ENCODE data around the gene KRT26. TPM values are rescaled to one million over a fixed set of nuclear protein-coding genes. Genes with fewer than 3 reads are reported as not detected.

KRT26 gene, protein sequence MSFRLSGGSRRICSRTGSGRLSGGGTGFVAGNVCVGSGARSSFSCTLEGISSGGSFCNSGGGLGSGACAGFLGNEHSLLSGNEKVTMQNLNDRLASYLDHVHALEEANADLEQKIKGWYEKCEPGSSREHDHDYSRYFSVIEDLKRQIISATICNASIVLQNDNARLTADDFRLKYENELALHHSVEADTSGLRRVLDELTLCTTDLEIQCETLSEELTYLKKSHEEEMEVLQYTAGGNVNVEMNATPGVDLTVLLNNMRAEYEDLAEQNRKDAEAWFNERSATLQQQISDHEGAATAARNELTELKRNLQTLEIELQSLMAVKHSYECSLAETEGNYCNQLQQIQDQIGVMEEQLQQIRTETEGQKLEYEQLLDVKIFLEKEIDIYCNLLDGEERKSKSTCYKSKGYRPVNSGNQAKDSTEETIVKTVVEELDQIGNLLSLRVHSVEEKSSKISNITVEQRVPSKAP
- total RNA-seq: not detected in 2 replicates
- long read RNA-seq: 0 reads

DNA sequence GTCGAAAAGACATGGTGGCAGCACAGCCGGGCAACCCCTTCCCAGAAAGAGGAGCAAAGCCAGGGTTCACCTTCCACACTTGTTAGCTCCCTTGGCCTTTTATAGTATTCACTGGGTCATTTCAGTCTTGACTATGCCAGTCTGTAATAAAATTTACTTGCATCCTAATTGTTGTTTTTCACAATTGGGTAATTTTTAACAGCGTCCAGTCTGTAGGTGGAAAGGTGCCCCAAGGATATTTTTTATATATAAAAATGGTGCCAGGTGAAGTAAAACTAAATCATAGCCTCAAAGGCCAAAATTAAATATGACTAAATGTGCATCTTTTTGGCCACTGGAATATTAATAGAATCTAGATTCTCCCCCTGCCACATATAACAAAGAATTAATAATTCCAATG is at the start of gene KRT26:
KRT26 (minus strand) TSS at position 101 of the 400 bp plus-strand sequence; CDS start at position 13, 88 bp downstream.
- no peak within 1 kb of the TSS for H3K27ac Mint-ChIP-seq (ENCODE audit: unreplicated experiment)
- peaks cover 51% of the 10 kb centered on the region for H3K27me3 Mint-ChIP-seq (ENCODE audit: low read depth)
- H3K4me3 Mint-ChIP-seq: no peak within 1 kb of the TSS
- TF ChIP-seq, protein P1, sequence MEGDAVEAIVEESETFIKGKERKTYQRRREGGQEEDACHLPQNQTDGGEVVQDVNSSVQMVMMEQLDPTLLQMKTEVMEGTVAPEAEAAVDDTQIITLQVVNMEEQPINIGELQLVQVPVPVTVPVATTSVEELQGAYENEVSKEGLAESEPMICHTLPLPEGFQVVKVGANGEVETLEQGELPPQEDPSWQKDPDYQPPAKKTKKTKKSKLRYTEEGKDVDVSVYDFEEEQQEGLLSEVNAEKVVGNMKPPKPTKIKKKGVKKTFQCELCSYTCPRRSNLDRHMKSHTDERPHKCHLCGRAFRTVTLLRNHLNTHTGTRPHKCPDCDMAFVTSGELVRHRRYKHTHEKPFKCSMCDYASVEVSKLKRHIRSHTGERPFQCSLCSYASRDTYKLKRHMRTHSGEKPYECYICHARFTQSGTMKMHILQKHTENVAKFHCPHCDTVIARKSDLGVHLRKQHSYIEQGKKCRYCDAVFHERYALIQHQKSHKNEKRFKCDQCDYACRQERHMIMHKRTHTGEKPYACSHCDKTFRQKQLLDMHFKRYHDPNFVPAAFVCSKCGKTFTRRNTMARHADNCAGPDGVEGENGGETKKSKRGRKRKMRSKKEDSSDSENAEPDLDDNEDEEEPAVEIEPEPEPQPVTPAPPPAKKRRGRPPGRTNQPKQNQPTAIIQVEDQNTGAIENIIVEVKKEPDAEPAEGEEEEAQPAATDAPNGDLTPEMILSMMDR (conservative IDR thresholded peaks at IDR 0.05): no peak
- no peaks in the 10 kb centered on the region for H3K36me3 Mint-ChIP-seq (ENCODE audit: low read depth)
- no peak for DNase-seq (ENCODE audit: low read depth, low spot score)
- no peaks in the 10 kb centered on the region for H3K9me3 Mint-ChIP-seq
- H3K4me1 Mint-ChIP-seq: no peaks in the 10 kb centered on the region

DNA sequence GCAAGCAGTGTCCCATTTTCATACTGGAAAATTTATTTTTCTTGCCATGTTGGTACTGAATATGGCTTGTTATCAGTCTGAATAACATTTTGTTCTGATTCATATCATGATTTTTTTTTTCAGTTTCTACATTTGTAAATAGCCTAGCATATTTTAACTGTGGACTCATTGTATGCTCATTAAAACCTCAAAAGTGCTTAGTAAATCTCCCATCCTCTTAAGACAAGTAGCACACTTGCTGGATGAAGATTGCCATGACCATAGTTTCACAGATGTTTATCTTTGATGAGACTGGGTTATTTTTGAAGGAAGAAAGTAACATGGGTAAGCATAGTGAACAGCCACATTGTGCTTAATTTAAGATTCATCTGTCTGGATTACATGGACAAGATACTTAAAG is 49.5 kb upstream of the KRT26 start:
- no peak for DNase-seq (ENCODE audit: low read depth, low spot score)
- Mint-ChIP-seq H3K9me3 (peaks cover 8% of the 10 kb centered on the region), H3K4me1 (peaks cover 15% of the 10 kb centered on the region), H3K4me3 (no peak overlapping the region), H3K36me3 (ENCODE audit: low read depth) (peaks cover 27% of the 10 kb centered on the region), H3K27ac (ENCODE audit: unreplicated experiment) (no peak overlapping the region), H3K27me3 (ENCODE audit: low read depth) (peaks cover 45% of the 10 kb centered on the region)
- TF ChIP-seq, protein P1 (conservative IDR thresholded peaks at IDR 0.05): no peak

DNA sequence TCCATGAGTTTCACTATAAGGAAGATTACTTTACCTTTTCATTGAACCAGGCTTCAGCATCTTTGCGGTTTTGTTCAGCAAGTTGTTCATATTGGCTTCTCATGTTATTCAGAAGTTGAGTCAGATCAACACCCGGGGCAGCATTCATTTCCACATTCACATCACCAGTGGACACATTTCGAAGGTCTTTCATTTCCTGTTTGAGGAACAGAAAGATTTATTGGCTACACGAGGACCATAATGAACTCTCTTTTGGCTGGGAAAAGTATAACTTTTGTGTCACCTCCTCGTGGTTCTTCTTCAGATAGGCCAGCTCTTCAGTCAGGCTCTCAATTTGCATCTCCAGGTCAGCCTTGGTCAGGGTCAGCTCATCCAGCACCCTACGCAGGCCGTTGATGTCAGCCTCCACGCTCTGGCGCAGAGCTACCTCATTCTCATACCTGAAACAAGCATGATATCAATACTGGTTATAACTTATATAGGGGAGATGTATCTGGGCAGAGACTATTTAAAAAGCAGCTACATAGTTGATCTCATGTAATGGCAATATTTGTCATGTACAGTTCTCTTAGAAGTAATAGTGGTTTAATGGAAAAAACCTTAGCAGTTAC is 48.3 kb upstream of the KRT26 start:
- H3K36me3 Mint-ChIP-seq (ENCODE audit: low read depth): peaks cover 25% of the 10 kb centered on the region
- no peak for DNase-seq (ENCODE audit: low read depth, low spot score)
- H3K4me1 Mint-ChIP-seq: peaks cover 15% of the 10 kb centered on the region
- TF ChIP-seq, protein P1 (conservative IDR thresholded peaks at IDR 0.05): no peak
- H3K27ac Mint-ChIP-seq (ENCODE audit: unreplicated experiment): no peak overlapping the region
- H3K4me3 Mint-ChIP-seq: peak overlapping the region; percentile 88
- peaks cover 10% of the 10 kb centered on the region for H3K9me3 Mint-ChIP-seq
- H3K27me3 Mint-ChIP-seq (ENCODE audit: low read depth): peaks cover 38% of the 10 kb centered on the region

DNA sequence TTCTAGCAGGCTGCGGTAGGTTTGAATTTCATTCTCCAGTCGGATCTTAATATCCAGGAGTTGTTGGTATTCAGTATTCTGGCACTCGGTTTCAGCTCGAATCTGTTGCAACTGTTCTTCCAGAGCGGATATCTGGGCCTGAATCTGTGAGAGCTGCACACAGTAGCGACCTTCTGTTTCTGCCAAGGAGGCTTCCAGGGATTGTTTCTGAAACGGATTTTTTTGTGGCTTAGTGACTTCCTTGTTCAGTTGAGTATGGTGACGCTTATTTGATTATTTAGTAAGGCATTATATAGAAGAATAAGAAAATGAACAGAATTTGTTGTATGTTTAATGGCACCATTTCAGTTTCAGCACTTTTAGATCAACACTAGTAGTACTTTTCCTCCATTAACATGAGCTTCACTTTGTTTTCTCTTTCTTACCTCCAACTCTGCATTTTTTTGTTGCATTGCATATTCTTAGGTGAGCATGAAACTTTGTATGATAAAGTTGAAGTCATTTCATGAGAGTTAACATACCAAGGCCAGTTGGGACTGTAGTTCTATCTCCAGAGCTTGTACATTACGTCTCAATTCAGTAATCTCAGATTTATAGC is 47.6 kb upstream of the KRT26 start:
- Mint-ChIP-seq H3K9me3 (peaks cover 11% of the 10 kb centered on the region), H3K27me3 (ENCODE audit: low read depth) (peaks cover 35% of the 10 kb centered on the region), H3K4me3 (peak overlapping the region; percentile 88), H3K27ac (ENCODE audit: unreplicated experiment) (peak overlapping the region; percentile 19), H3K4me1 (peaks cover 15% of the 10 kb centered on the region), H3K36me3 (ENCODE audit: low read depth) (peaks cover 25% of the 10 kb centered on the region)
- TF ChIP-seq, protein P1 (conservative IDR thresholded peaks at IDR 0.05): no peak
- DNase-seq (ENCODE audit: low read depth, low spot score): no peak

DNA sequence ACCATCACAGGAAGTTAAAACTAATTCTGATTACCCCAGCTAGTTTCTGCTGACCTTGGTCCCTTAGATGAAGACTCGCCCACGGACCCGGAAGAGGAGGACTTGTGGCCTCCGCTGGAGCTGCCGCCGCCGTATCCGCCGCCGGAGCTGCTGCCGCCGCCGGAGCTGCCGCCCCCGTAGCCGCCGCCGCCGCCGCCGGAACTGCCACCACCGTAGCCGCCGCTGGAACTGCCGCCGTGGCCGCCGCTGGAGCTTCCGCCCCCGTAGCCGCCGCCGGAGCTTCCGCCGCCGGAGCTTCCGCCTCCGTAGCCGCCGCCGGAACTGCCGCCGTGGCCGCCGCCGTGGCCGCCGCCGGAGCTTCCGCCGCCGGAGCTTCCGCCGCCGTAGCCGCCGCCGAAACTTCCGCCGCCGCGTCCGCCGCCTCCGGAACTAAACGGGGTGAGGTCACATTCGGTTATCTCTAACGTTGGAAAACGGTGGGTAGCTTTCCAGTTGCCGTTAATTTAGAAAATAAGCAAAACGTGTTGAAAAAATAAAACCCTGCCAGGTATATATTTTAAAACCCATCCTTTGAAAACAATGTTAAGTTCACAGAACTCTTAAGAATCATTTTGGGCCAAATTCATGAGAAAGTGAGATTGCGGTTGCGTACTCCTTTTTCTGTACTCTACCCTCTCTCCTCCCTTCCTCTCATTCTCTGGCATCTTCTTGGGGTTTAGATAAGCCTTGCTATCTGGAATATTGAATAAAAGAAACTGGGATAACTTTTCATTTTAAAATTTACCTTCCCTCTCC is 46.9 kb upstream of the KRT26 start:
- TF ChIP-seq, protein P1 (conservative IDR thresholded peaks at IDR 0.05): no peak
- peaks cover 37% of the 10 kb centered on the region for H3K27me3 Mint-ChIP-seq (ENCODE audit: low read depth)
- peaks cover 11% of the 10 kb centered on the region for H3K9me3 Mint-ChIP-seq
- peaks cover 15% of the 10 kb centered on the region for H3K4me1 Mint-ChIP-seq
- peak; percentile 74 for DNase-seq (ENCODE audit: low read depth, low spot score)
- peak overlapping the region; percentile 95 for H3K4me3 Mint-ChIP-seq
- H3K36me3 Mint-ChIP-seq (ENCODE audit: low read depth): peaks cover 25% of the 10 kb centered on the region
- H3K27ac Mint-ChIP-seq (ENCODE audit: unreplicated experiment): peak overlapping the region; percentile 19
